GM21360 (cell line): ENCODE results near the gene DPP4.

Experiments
- ATAC-seq: cut with Tn5 transposase; IDR thresholded peaks from one replicate; pipeline ENCODE4 v1.9.1; 2021; ENCODE audit warnings: mild to moderate bottlenecking, moderate library complexity; ENCODE audit not compliant: unreplicated experiment

The DPP4 gene

GRCh38 chr2:162022290-162022945 lies 51.6 kb downstream of the DPP4 start:
- no peak for ATAC-seq

DNA sequence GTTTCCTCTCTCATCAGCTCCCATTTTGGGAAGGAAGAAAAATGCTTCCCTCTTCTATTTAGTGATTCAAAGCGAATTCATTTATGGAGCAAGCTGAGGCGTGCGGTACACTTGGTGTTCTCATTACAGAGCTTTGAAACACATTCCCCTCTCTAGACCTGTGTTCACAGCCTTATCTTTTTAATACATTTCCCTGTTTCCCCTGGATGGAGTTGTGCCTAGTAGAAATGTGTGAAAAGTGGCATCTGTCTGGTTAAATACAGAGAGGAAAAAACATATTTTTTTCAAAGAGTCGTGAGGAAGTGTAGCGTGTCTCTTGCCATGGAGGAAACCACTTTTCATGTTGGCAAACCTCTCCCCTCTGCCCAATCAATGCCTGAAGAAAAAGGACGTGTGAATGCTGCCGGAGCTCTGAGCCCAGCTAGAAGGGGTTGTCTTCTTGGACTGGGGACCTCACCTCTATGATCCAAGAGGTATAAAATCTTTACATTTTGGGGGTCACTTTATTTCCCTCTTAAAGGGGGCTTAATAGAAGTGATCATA lies 52.4 kb downstream of the DPP4 start:
- ATAC-seq: no peak

- no peak for ATAC-seq
These were observed 55.5 kb downstream of the DPP4 start for GRCh38 chr2:162018530-162018929.

GRCh38 chr2:162017233-162017632 lies 56.8 kb downstream of the DPP4 start:
- no peak for ATAC-seq

GRCh38 chr2:162016080-162016479 lies 57.9 kb downstream of the DPP4 start:
- ATAC-seq: no peak

- ATAC-seq: no peak
These were observed 59.3 kb downstream of the DPP4 start for GRCh38 chr2:162014751-162015150.

DNA sequence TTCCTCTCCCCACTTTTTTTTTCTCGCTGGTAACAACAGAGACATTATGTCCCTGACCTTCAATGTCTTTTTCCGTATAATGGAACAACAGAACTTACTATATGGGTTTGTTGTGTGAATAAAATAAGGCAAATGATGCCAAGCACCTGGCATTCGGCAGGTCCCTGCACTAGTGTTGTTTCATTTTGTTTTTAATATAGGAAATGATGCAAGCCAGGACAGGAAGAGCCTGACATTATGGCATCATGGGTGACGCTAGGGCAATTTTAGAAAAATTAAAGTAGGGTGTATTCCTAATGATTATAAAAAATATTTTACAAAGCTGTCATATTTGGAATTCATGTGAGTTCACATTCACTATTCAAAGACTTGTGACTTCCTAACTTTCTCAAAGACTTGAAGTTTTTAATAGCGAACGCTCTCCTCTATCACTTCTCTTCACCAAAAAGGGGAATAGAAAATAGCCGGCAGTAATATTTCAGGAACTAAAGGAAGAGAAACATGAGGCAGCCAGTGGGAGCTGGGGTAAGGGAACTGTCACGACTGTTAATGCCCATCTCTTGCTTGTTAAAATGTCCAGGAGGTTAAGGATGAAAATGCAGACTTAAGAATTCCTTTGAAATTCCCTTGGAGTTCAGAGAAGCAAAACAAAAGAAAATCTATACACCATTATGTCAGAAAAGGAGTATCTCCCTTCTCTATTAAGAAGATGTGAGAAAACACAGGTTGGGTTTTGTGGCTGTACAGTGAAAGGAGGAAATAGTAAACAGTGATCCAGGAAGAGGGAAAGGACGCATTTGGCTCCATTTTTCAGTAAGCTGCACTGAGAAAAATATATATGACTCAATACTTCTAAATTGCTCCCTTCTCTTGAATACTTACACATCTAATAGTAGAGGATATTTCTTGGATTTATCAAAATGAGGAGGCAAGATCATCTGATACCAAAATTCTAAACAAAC lies 60.2 kb downstream of the DPP4 start:
- ATAC-seq: no peak

DNA sequence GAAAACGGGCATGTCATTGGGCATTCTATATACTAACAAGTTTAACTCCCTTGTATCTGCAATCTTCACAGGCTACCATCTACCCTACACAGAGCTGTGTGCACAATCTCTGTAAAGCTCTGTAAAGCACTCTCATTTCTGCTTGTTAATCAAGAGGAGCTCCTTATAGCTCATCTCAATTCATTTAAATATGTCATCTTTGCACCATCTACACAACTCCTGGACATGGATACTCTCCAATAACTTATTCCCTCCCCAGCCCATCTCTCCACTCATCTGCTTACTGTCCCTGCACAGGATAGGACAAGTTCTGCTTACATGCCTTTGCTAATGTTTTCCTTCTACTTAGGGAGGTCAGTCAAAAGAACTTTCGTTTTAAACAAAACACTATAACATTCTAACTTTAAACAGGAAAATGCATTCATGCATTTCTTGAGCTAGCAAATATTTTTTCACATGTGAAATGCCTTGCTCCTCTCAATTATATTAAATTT lies 61.4 kb downstream of the DPP4 start:
- ATAC-seq: no peak

DNA sequence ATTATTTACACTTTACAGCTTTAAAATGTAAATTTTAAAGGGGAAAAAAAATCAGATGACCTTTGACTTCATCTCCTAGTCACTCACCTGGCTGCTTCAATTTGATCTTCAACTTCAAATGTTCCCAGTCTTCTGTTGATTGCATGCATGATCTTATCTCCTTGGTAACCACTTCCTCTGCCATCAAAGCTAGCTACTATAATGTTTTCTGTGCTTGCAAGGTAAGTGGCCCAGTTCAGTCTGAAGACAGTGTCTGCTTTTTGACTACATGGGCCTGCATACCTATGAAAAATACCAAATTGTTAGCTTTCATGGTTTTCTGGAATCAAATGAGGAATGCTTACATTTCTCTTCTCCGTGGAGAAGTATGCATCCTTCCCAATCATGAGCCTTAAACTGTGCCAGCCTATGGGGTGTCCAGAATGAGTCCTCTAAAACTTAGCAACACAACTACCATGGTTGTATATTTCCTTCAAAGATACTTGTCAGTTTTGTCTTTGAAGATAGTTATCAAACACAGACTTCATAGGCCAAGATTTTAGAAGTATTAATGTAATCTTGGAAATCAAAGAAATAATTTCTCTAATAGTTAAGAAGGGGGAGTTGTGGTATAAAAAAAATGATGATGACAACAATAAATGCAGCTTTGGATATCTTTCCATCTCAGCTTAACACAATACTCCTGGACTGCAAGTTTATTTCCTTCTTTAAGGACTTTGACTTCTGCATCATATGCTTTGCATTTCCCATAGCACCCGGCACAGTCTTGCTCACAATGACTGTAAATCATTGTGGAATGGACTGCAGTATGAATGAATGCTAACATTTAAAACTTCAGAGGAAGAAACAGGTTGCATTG lies 62.1 kb downstream of the DPP4 start:
- no peak for ATAC-seq

- no peak for ATAC-seq
These were observed 64.5 kb downstream of the DPP4 start for GRCh38 chr2:162009543-162009942.

- no peak for ATAC-seq
These were observed 66.5 kb downstream of the DPP4 start for GRCh38 chr2:162007447-162008040.

DNA sequence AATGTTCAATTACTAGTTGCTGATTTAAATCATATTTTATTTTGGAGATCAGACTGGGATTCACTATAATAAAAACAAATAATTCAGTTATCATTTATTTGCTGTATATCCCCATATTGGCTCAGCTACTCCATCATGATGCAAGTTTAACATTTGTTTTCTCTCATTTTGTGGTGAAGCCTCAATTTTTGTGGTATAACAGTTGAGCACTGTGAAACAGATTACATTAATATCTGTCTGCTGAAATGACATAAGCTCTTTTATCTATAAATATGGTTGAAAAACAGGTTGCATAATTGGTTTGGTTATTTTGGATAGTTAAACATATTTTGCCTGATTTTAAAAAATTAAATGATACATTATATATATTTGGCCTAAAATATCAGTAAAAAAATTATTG lies 67.7 kb downstream of the DPP4 start:
- ATAC-seq: no peak

- no peak for ATAC-seq
These were observed 70.0 kb downstream of the DPP4 start for GRCh38 chr2:162004031-162004430.

DNA sequence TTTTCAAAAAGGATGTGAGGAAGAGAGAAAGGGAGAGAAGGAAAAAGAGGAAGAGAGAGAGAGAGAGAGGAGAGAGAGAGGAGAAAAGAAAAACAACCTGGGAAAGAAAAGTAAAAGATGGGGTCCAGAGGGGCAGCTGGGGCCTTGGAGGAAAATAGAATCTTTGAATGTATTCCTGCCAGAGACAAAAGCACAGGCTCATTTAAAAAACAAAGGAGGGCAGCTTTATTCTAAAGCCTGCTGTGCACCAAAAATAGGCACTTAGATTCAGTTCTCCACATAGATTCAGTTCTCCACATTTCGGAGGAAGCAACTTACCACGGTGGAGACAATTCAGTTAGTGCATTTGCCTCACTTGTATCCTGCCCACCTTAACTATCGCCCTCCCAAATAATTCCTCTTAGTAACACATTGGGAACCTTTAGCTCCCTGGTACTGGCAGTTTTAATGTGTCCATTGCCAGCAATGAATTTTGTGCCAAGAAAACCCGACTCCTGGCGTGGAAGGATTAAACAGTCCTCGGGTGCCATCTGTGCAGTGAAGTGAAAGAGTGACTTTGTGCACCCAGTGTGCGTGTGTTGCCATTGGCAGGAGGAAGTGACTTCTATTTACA lies 71.3 kb downstream of the DPP4 start:
- no peak for ATAC-seq

DNA sequence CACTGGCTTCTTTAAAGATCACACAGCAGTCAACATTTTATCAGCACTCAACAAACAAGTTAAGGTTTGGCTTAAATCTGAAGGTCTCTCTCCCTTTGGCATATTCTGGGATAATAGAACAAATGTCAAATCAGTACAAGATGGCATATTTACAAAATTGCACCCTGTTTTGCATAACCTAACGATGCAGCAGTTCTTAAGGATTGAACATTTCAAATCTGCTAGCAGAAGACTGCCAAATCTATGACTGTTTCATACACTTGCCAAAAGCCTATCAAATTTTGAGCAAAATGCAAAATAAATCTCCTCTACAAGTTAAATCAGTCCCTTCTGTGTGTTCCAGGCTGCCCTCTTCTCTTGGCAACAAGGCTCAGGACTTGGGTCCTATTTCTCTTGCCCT lies 73.6 kb downstream of the DPP4 start:
- no peak for ATAC-seq

DNA sequence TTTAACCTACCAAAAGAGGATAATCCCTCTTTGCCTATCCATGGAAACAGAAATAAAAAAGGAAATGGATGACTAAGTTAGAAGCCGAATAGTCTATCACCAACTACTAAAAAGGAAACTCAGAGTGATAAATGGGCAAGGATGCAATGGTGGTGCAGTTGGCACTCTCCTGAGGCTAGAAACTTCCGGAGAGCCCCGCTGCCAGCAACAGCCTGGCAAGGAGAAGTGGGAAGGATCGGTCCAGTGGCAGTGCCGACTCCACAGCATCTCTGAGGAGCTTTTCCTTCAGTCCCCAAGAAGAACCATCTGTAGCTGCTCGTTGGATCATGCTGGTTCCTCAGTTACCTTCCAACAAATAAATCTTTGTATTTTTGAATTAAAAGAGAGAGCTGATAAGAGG lies 74.7 kb downstream of the DPP4 start:
- ATAC-seq: no peak

GRCh38 chr2:161998857-161999256 lies 75.2 kb downstream of the DPP4 start:
- ATAC-seq: no peak

DNA sequence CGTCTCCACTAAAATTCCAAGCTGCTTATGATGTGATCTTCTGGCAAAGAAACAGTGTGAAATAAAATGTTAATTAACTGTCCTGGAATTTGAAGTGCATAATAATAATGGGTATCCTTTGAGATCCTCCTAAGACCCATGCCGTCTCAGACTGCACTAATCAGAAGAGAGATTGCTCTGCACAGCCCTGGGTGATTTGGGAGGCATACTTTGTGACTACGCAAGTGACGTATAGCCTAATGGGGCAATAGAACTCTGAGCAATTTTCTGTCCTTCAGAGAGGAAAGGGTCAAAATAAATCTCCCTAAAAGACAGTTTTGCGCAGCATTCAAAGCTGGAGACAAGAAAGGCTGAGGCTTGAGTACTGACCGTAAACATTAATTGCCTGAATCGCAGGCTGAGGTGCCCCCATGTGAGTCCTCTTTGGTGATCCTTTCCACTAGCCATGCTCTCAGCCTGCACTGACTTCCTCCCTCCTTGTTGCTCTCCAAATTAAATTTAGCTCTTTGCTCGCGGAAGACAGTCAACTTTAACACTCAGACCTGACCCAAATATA lies 76.0 kb downstream of the DPP4 start:
- no peak for ATAC-seq

DNA sequence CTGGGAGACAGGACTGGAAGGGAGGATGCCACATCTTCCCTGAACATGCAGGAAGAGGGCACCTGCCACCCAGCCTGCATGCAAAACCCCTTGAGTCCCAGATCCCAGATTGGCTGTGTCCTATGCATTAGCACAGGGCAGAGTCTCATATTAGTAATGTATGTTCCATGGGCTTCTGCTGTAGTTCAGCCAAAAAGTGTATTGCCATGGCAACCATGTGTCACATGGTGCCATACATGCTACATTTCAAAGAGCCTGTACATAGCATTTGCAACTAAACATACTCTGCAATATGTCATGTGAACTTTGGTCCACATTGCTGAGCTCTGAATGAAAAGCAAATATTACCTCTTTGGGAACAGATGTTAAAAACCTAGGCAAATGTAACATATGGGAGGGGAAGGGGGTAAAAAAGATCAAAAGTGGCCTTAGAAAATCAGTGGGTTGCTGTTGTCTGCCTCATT lies 78.4 kb downstream of the DPP4 start:
- no peak for ATAC-seq
